Measurements from ENCODE around the gene PPIL4. TPM values are rescaled to one million over a fixed set of nuclear protein-coding genes. Genes with fewer than 3 reads are reported as not detected.

The PPIL4 gene
- total RNA-seq, 2 experiments from 2014 or later, result 21.6 to 36.3 TPM

DNA sequence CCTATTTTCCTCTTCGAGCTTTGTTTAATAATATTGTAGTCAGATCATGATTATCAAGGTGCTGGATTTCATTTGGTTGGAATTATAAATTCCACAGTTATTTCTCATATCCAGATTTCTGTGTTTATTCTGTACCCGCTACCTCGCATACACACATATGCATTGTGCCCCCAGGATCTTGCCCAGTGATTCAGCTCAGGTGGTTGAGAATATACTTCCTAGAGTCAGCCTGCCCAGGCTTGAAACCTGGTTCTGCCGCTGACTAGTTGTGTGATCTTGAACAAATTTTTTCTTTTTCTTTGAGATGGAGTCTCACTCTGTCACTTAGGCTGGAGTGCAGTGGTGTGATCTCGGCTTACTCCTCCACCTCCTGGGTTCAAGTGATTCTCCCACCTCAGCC is 35.0 kb upstream of the PPIL4 start:
- Histone ChIP-seq H3K9me3 (ENCODE audit: low read length) (no peaks in the 10 kb centered on the region), H2AFZ (ENCODE audit: low read length) (no peak overlapping the region), H3K9me2 (ENCODE audit: insufficient read depth, low read length) (no peaks in the 10 kb centered on the region), H3K4me2 (ENCODE audit: low read length) (no peak overlapping the region), H3K4me1 (ENCODE audit: insufficient read depth, low read length, poor library complexity, severe bottlenecking) (no peaks in the 10 kb centered on the region), H3K36me3 (ENCODE audit: insufficient read depth, low read length) (peaks cover 69% of the 10 kb centered on the region), H3K27ac (ENCODE audit: low read depth, low read length, poor library complexity, severe bottlenecking) (no peak overlapping the region), H3K4me3 (ENCODE audit: low read depth, low read length, poor library complexity, severe bottlenecking) (no peak overlapping the region), H4K20me1 (ENCODE audit: insufficient read depth, low read length) (no peaks in the 10 kb centered on the region), H3K79me2 (ENCODE audit: insufficient read depth, low read depth, low read length) (no peaks in the 10 kb centered on the region)
- ChIA-PET POLR2A (interaction anchor here (0.5 to 1.6 kb wide), 3 partner anchors 11 to 136 kb away, joined by 3 to 7 read pairs (median 3); no protein-coding TSS in a partner anchor), CTCF (ENCODE audit: unreplicated experiment) (no interaction called here)
- TF ChIP-seq, protein P1, sequence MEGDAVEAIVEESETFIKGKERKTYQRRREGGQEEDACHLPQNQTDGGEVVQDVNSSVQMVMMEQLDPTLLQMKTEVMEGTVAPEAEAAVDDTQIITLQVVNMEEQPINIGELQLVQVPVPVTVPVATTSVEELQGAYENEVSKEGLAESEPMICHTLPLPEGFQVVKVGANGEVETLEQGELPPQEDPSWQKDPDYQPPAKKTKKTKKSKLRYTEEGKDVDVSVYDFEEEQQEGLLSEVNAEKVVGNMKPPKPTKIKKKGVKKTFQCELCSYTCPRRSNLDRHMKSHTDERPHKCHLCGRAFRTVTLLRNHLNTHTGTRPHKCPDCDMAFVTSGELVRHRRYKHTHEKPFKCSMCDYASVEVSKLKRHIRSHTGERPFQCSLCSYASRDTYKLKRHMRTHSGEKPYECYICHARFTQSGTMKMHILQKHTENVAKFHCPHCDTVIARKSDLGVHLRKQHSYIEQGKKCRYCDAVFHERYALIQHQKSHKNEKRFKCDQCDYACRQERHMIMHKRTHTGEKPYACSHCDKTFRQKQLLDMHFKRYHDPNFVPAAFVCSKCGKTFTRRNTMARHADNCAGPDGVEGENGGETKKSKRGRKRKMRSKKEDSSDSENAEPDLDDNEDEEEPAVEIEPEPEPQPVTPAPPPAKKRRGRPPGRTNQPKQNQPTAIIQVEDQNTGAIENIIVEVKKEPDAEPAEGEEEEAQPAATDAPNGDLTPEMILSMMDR (conservative IDR thresholded peaks at IDR 0.05; ENCODE audit: low read length), result no peak
- no peak for TF ChIP-seq EZH2phosphoT487 (IDR thresholded peaks at IDR 0.05; ENCODE audit: borderline replicate concordance, low read depth, low read length)
- intact Hi-C loops (cut with micrococcal nuclease; ENCODE audit: unreplicated experiment), result no loop called here
- DNase-seq (ENCODE audit: low spot score), result no peak
- BruUV-seq (replicated peaks), result no TSS peak

DNA sequence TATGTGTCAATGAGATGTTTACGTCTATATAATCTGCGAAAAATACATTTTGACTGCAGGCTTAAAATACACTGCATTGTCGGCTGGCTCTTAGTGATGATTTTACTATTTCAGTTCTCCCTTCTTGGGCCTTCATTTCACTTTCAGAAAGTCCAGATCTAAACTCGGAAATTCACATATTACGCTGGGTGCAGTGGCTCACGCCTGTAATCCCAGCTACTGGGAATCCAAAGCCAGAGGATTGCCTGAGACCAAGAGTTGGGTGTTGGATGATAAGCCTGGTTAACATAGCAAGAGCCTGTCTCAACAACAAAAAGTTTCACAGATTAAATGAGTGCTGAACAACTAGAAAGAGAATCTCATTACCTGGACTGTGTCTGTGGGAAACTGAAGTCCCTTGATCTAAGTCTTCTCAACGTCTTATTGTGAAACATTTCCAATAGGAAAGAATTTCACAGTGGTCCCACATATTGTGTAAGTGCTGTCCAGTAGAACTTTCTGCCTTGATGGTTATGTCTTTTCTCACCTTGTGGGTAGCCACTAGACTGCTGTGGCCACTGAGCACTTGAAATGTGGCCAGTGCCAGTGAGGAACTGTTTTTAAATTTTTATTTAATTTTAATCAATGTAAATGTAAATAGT is 22.2 kb upstream of the PPIL4 start:
- Histone ChIP-seq H3K79me2 (ENCODE audit: insufficient read depth, low read depth, low read length) (peaks cover 45% of the 10 kb centered on the region), H3K4me2 (ENCODE audit: low read length) (peak overlapping the region; percentile 84), H2AFZ (ENCODE audit: low read length) (no peak overlapping the region), H3K27ac (ENCODE audit: low read depth, low read length, poor library complexity, severe bottlenecking) (peak overlapping the region; percentile 79), H3K36me3 (ENCODE audit: insufficient read depth, low read length) (peaks cover 11% of the 10 kb centered on the region; the same call in 1 of the 2 replicates), H3K9me3 (ENCODE audit: low read length) (no peaks in the 10 kb centered on the region), H3K4me3 (ENCODE audit: low read depth, low read length, poor library complexity, severe bottlenecking) (peak overlapping the region; percentile 97), H3K9me2 (ENCODE audit: insufficient read depth, low read length) (no peaks in the 10 kb centered on the region), H4K20me1 (ENCODE audit: insufficient read depth, low read length) (0 out of 2 replicates have a peak, but pooled peaks cover 14% of the 10 kb centered on the region), H3K4me1 (ENCODE audit: insufficient read depth, low read length, poor library complexity, severe bottlenecking) (peaks cover 30% of the 10 kb centered on the region)
- DNase-seq (ENCODE audit: low spot score), result peak; percentile 32
- BruUV-seq (replicated peaks), result TSS peak; percentile 77
- POLR2A ChIA-PET, result interaction anchor here (0.6 kb wide), 1 partner anchor 28 kb away, joined by 3 read pairs; no protein-coding TSS in a partner anchor
- intact Hi-C loops (cut with micrococcal nuclease; ENCODE audit: unreplicated experiment), result loop anchor here (1.0 to 10.0 kb wide), 3 partner anchors 149 to 357 kb away; partner anchors contain the start of gene RAET1G
- CTCF ChIA-PET (ENCODE audit: unreplicated experiment), result no interaction called here
- no peak for TF ChIP-seq EZH2phosphoT487 (IDR thresholded peaks at IDR 0.05; ENCODE audit: borderline replicate concordance, low read depth, low read length)
- TF ChIP-seq, protein P1 (conservative IDR thresholded peaks at IDR 0.05; ENCODE audit: low read length), result no peak

DNA sequence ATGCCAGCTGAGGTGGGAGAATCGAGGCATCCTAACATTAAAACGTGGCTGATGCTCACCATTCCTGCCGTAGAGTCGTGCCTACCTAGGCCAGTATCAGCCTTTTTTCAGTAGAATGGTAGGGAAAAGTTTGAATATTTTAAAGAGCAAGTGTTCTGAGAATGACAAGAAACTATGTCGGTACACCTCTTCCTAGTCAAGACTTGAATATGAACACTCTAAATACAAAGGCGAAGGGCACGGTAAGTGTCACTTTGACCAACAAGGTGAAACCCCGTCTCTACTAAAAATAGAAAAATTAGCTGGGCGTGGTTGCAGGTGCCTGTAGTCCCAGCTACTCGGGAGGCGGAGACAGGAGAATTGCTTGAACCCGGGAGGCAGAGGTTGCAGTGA is 21.3 kb upstream of the PPIL4 start:
- Histone ChIP-seq H3K9me2 (ENCODE audit: insufficient read depth, low read length) (no peaks in the 10 kb centered on the region), H3K9me3 (ENCODE audit: low read length) (no peaks in the 10 kb centered on the region), H3K4me3 (ENCODE audit: low read depth, low read length, poor library complexity, severe bottlenecking) (peak overlapping the region; percentile 97), H3K4me2 (ENCODE audit: low read length) (peak overlapping the region; percentile 84), H4K20me1 (ENCODE audit: insufficient read depth, low read length) (0 out of 2 replicates have a peak, but pooled peaks cover 14% of the 10 kb centered on the region), H2AFZ (ENCODE audit: low read length) (peak overlapping the region; percentile 87), H3K4me1 (ENCODE audit: insufficient read depth, low read length, poor library complexity, severe bottlenecking) (peaks cover 30% of the 10 kb centered on the region), H3K79me2 (ENCODE audit: insufficient read depth, low read depth, low read length) (peaks cover 45% of the 10 kb centered on the region), H3K27ac (ENCODE audit: low read depth, low read length, poor library complexity, severe bottlenecking) (peak overlapping the region; percentile 79), H3K36me3 (ENCODE audit: insufficient read depth, low read length) (0 out of 2 replicates have a peak, but pooled peaks cover 2% of the 10 kb centered on the region)
- no peak for TF ChIP-seq EZH2phosphoT487 (IDR thresholded peaks at IDR 0.05; ENCODE audit: borderline replicate concordance, low read depth, low read length)
- TF ChIP-seq, protein P1 (conservative IDR thresholded peaks at IDR 0.05; ENCODE audit: low read length), result no peak
- CTCF ChIA-PET (ENCODE audit: unreplicated experiment), result no interaction called here
- POLR2A ChIA-PET, result no interaction called here
- no TSS peak for BruUV-seq (replicated peaks)
- intact Hi-C loops (cut with micrococcal nuclease; ENCODE audit: unreplicated experiment), result loop anchor here (1.0 to 10.0 kb wide), 3 partner anchors 150 to 358 kb away; partner anchors contain the start of gene RAET1G
- DNase-seq (ENCODE audit: low spot score), result peak; percentile 45

Measured in OCI-LY7 (cell line).